ENCODE measurements around the gene QRICH1.

Gene QRICH1

DNA sequence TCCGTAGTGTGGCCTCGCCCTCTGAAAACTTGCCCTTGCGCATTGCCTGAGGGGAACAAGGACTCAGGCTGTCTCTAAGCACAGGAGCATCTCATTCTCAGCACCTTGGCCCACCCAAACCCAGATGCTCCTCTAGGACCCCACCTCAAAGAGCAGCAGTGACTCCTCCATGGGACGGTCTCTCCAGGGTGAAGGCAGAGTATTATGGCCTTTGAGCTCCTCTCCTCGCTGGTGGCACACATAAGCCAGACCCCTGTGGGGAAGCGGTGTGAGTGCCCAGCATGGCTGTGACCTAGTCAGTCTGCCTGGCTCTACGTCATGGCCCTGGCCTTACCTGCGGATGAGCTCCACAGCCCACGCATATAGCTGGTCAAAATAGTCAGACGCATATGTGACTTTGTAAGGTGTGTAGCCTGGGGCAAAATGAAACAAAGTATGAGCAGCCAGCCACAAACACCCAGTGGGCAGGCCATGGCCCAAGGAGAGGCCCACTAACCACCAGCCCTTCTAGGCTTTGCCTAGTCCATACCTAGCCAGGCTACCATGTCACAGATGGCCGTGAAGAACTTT lies 6.3 kb upstream of the QRICH1 start:
- Mint-ChIP-seq H3K4me1 (ENCODE audit: low read depth) (peaks cover 16% of the 10 kb centered on the region), H3K36me3 (ENCODE audit: low read depth) (peaks cover 39% of the 10 kb centered on the region), H3K27ac (no peak overlapping the region), H3K27me3 (ENCODE audit: low read depth) (no peaks in the 10 kb centered on the region), H3K9me3 (no peaks in the 10 kb centered on the region), H3K4me3 (no peak overlapping the region)

DNA sequence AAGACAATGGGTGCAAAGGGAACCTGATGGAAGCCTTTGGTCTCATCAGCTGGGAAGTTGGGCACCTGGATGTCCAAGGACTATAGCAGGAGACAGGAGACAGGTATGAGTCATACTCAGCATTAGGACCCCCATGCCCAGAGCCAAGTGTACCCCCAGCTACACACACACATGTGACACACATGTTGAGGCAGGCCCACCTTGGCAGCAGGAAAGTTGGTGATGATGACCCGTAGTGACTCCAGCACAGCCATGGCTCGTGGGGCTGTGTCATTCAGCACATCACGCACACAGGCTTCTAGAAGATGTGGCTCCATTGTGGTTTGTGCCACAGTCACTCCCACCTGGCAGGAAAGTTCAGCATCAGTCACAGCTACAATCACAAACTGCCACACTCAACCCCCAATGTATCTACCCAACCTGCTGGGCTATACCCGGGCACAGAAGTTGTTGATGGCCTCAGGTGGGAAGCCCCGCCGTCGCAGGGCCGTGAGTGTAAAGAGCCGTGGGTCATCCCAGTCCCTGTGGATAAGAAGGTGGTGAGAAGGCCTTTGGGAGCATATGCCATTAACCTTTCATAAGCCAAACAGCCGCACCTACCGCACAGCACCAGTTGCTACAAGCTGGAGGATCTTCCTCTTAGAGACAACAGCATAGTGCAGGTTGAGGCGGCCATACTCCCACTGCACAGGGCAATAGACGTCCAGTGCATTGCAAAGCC lies 5.2 kb upstream of the QRICH1 start:
- no peak overlapping the region for H3K4me3 Mint-ChIP-seq
- no peaks in the 10 kb centered on the region for H3K9me3 Mint-ChIP-seq
- peaks cover 18% of the 10 kb centered on the region for H3K4me1 Mint-ChIP-seq (ENCODE audit: low read depth)
- H3K36me3 Mint-ChIP-seq (ENCODE audit: low read depth), result peaks cover 39% of the 10 kb centered on the region
- H3K27me3 Mint-ChIP-seq (ENCODE audit: low read depth), result no peaks in the 10 kb centered on the region
- peak overlapping the region; percentile 20 for H3K27ac Mint-ChIP-seq

DNA sequence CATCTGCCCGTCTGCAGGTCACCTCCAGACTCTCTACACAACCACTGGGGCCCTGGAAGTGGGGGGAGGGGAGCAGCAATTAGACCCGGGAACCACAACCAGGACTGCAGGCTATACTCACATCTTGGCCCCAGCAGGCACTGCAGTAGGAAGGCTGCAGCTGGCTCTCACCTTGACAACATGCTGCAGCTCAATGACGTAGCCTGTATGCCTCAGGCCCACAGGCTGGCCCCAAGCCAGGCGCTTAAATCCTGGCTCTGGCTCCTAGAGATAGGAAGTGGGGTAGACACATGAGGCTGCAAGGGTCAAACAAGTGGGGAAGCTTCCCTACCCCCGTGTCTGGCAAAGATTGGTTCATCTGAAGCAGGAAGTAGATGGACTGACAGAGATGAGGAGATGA lies 4.6 kb upstream of the QRICH1 start:
- Mint-ChIP-seq H3K9me3 (no peaks in the 10 kb centered on the region), H3K27me3 (ENCODE audit: low read depth) (no peaks in the 10 kb centered on the region), H3K36me3 (ENCODE audit: low read depth) (peaks cover 36% of the 10 kb centered on the region), H3K27ac (no peak overlapping the region), H3K4me1 (ENCODE audit: low read depth) (peaks cover 13% of the 10 kb centered on the region), H3K4me3 (no peak overlapping the region)

DNA sequence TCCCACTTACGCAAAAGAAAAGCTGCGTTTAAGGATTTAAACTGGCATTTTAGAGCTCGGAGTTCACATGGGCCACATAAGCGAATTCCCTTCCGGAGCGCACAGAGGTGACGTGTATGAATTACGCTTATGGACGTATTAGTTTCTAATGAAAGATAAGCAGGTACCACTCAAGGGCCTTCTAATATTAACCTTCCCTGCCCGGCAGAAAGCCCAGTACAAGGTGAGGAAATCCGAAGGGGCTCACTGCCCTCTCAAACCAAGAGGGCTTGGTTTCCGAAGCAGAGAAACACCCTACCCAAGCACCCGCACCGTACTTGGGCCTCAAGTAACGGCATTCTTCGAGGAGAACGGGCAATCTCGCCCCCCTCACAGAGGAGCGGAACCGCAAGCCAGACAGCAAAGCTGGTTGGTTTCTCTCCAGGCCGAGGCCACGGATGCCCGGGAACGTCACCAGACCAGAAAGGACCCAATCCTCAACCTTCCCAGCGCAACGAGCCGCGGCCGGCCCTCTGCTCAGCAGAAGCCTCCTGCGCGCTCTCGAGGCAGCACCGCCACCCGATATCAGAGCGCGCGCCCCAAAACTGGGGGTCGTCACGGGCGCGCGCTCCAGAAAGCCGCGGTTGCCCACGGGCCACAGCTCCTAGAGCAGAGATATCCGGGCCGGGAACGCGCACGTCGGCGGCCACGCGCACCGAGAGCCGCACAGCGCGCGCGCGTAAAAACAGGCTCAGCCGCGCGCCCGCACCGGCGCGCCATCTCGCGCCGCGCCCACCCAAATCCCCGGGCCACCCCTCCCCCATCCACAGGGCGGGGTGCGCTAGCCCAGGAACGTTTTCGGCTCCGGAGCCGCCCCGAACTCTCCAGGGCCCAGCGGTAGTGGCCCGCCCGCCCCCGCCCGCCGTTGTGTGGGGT lies 676 bp downstream of the QRICH1 start:
- peak overlapping the region; percentile 88 for H3K27ac Mint-ChIP-seq
- H3K36me3 Mint-ChIP-seq (ENCODE audit: low read depth), result peaks cover 14% of the 10 kb centered on the region
- no peaks in the 10 kb centered on the region for H3K27me3 Mint-ChIP-seq (ENCODE audit: low read depth)
- peak overlapping the region; percentile 86 for H3K4me3 Mint-ChIP-seq
- peaks cover 23% of the 10 kb centered on the region for H3K4me1 Mint-ChIP-seq (ENCODE audit: low read depth)
- H3K9me3 Mint-ChIP-seq, result no peaks in the 10 kb centered on the region

DNA sequence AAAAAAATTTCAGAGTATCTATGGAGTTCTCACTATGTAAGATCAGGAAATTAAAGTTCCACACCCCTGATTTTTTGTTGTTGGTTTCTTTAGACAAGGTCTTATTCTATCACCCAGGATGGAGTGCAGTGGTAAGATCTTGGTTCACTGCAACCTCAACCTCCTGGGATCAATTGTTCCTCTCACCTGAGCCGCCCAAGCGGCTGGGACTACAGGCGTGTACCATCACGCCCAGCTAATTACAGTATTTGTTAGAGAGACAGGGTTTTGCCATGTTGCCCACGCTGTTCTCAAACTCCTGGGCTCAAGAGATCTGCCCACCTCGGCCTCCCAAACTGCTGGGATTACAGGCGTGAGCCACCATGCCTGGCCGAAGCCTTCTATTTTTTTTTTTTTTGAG lies 12.4 kb downstream of the QRICH1 start:
- no peaks in the 10 kb centered on the region for H3K9me3 Mint-ChIP-seq
- H3K27me3 Mint-ChIP-seq (ENCODE audit: low read depth), result no peaks in the 10 kb centered on the region
- H3K27ac Mint-ChIP-seq, result no peak overlapping the region
- no peak overlapping the region for H3K4me3 Mint-ChIP-seq
- H3K4me1 Mint-ChIP-seq (ENCODE audit: low read depth), result peaks cover 1% of the 10 kb centered on the region
- peaks cover 9% of the 10 kb centered on the region for H3K36me3 Mint-ChIP-seq (ENCODE audit: low read depth)

- H3K27me3 Mint-ChIP-seq (ENCODE audit: low read depth), result no peaks in the 10 kb centered on the region
- peaks cover 13% of the 10 kb centered on the region for H3K36me3 Mint-ChIP-seq (ENCODE audit: low read depth)
- no peak overlapping the region for H3K27ac Mint-ChIP-seq
- H3K4me3 Mint-ChIP-seq, result no peak overlapping the region
- H3K4me1 Mint-ChIP-seq (ENCODE audit: low read depth), result peaks cover 1% of the 10 kb centered on the region
- no peaks in the 10 kb centered on the region for H3K9me3 Mint-ChIP-seq
Observed at GRCh38 chr3:49079270-49079669, 14.6 kb downstream of the QRICH1 start.

DNA sequence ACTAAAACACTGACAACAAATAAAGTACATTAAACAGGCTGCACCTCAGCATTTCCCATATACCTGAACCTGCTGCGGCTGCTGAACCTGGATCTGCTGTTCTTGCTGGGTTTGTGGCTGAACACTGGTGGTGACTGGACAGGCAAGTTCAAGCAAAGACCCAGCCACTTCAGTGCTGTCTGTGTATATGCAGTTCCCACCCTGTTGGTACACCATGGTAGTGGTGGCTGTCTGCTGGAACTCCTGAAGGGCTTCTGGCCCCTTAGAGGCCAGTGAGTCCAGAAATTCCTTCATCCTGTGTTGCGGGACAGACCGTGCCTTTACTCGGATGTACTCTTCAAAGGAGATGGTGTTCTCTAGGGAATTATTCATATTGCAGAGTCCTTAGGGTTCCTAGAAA lies 17.2 kb downstream of the QRICH1 start:
- Mint-ChIP-seq H3K4me1 (ENCODE audit: low read depth) (peaks cover 1% of the 10 kb centered on the region), H3K4me3 (no peak overlapping the region), H3K9me3 (no peaks in the 10 kb centered on the region), H3K27ac (no peak overlapping the region), H3K36me3 (ENCODE audit: low read depth) (peaks cover 23% of the 10 kb centered on the region), H3K27me3 (ENCODE audit: low read depth) (no peaks in the 10 kb centered on the region)

GRCh38 chr3:49076116-49076515 lies 17.8 kb downstream of the QRICH1 start:
- Mint-ChIP-seq H3K36me3 (ENCODE audit: low read depth) (peaks cover 26% of the 10 kb centered on the region), H3K4me1 (ENCODE audit: low read depth) (peaks cover 1% of the 10 kb centered on the region), H3K4me3 (no peak overlapping the region), H3K27ac (no peak overlapping the region), H3K9me3 (no peaks in the 10 kb centered on the region), H3K27me3 (ENCODE audit: low read depth) (no peaks in the 10 kb centered on the region)

DNA sequence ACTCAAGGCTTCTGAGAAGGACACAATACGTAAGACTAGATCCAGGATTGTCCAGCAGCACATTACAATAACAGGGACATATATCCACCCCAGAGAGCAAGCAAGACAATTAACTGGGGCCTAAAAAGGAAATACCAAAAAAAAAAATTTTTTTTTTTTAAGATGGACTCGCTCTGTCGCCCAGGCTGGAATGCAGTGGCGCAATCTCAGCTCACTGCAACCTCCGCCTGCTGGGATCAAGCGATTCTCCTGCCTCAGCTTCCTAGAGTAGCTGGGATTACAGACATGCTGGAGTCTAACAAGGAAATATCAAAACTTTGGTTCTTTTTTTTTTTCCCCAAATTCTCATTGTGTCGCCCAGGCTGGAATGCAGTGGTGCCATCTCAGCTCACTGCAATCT lies 35.9 kb downstream of the QRICH1 start:
- Mint-ChIP-seq H3K4me3 (no peak overlapping the region), H3K36me3 (ENCODE audit: low read depth) (peaks cover 24% of the 10 kb centered on the region), H3K27me3 (ENCODE audit: low read depth) (no peaks in the 10 kb centered on the region), H3K4me1 (ENCODE audit: low read depth) (no peaks in the 10 kb centered on the region), H3K27ac (no peak overlapping the region), H3K9me3 (no peaks in the 10 kb centered on the region)

DNA sequence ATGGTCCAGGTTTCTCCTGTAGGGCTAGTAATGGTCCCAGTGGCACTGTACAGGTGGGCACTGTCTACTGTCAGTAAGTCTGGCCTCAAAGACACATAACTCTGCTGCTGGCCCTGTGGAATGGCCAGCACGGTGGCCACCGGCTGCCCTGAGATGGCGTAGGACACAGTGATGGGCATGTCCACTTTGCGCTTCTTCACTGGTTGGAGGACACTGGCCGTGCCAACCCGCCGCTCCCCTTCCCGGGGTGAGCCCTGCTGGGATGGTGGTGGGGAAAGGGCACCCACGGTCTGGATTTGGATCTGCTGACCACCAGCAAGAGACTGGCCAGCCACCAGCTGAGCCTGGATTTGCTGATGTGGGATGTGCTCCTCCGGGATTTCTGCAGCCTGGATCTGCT lies 36.6 kb downstream of the QRICH1 start:
- H3K9me3 Mint-ChIP-seq, result no peaks in the 10 kb centered on the region
- no peaks in the 10 kb centered on the region for H3K27me3 Mint-ChIP-seq (ENCODE audit: low read depth)
- H3K36me3 Mint-ChIP-seq (ENCODE audit: low read depth), result peaks cover 27% of the 10 kb centered on the region
- H3K4me1 Mint-ChIP-seq (ENCODE audit: low read depth), result no peaks in the 10 kb centered on the region
- no peak overlapping the region for H3K4me3 Mint-ChIP-seq
- H3K27ac Mint-ChIP-seq, result no peak overlapping the region

GRCh38 chr3:49054344-49054862 lies 39.5 kb downstream of the QRICH1 start:
- no peak overlapping the region for H3K4me3 Mint-ChIP-seq
- no peak overlapping the region for H3K27ac Mint-ChIP-seq
- H3K27me3 Mint-ChIP-seq (ENCODE audit: low read depth), result no peaks in the 10 kb centered on the region
- H3K9me3 Mint-ChIP-seq, result no peaks in the 10 kb centered on the region
- H3K36me3 Mint-ChIP-seq (ENCODE audit: low read depth), result peaks cover 39% of the 10 kb centered on the region
- H3K4me1 Mint-ChIP-seq (ENCODE audit: low read depth), result peaks cover 5% of the 10 kb centered on the region

- H3K4me3 Mint-ChIP-seq, result no peak overlapping the region
- H3K27me3 Mint-ChIP-seq (ENCODE audit: low read depth), result no peaks in the 10 kb centered on the region
- peaks cover 5% of the 10 kb centered on the region for H3K4me1 Mint-ChIP-seq (ENCODE audit: low read depth)
- H3K36me3 Mint-ChIP-seq (ENCODE audit: low read depth), result peaks cover 39% of the 10 kb centered on the region
- H3K27ac Mint-ChIP-seq, result no peak overlapping the region
- H3K9me3 Mint-ChIP-seq, result no peaks in the 10 kb centered on the region
Observed at GRCh38 chr3:49053543-49053942, 40.3 kb downstream of the QRICH1 start.

- H3K4me3 Mint-ChIP-seq, result no peak overlapping the region
- no peaks in the 10 kb centered on the region for H3K27me3 Mint-ChIP-seq (ENCODE audit: low read depth)
- no peaks in the 10 kb centered on the region for H3K4me1 Mint-ChIP-seq (ENCODE audit: low read depth)
- H3K36me3 Mint-ChIP-seq (ENCODE audit: low read depth), result peaks cover 34% of the 10 kb centered on the region
- H3K27ac Mint-ChIP-seq, result no peak overlapping the region
- H3K9me3 Mint-ChIP-seq, result no peaks in the 10 kb centered on the region
Observed at GRCh38 chr3:49035281-49035680, 58.6 kb downstream of the QRICH1 start.

GRCh38 chr3:49034650-49035049 lies 59.2 kb downstream of the QRICH1 start:
- no peak overlapping the region for H3K27ac Mint-ChIP-seq
- H3K4me1 Mint-ChIP-seq (ENCODE audit: low read depth), result peaks cover under 1% of the 10 kb centered on the region
- H3K4me3 Mint-ChIP-seq, result no peak overlapping the region
- H3K36me3 Mint-ChIP-seq (ENCODE audit: low read depth), result peaks cover 34% of the 10 kb centered on the region
- no peaks in the 10 kb centered on the region for H3K9me3 Mint-ChIP-seq
- no peaks in the 10 kb centered on the region for H3K27me3 Mint-ChIP-seq (ENCODE audit: low read depth)
